Measurements from ENCODE around the gene SOWAHD. TPM values are rescaled to one million over a fixed set of nuclear protein-coding genes. Genes with fewer than 3 reads are reported as not detected.

Gene SOWAHD
- total RNA-seq, 1 experiment from 2014 or later, result not detected

GRCh38 chrX:119729408-119730201 lies 28.8 kb upstream of the SOWAHD start:
- DNase-seq (ENCODE audit: unreplicated experiment), result peak; percentile 73
- peaks cover 18% of the 10 kb centered on the region for H3K27me3 Mint-ChIP-seq (ENCODE audit: insufficient read depth, unreplicated experiment)
- intact Hi-C loops (cut with micrococcal nuclease), result loop anchor here (1.0 kb wide), 3 partner anchors 31 to 213 kb away; no protein-coding TSS in a partner anchor
- BruUV-seq (replicated peaks), result no TSS peak
- ChIA-PET CTCF (interaction anchor here (0.5 to 2.5 kb wide), 31 partner anchors 9 to 611 kb away, joined by 3 to 12 read pairs (median 4); partner anchors contain the start of gene SEPTIN6), POLR2A (interaction anchor here (0.6 kb wide), 1 partner anchor 123 kb away, joined by 4 read pairs; the partner anchor contains the start of gene NKRF)
- no peaks in the 10 kb centered on the region for H3K9me3 Mint-ChIP-seq (ENCODE audit: unreplicated experiment)
- no peaks in the 10 kb centered on the region for H3K4me1 Mint-ChIP-seq (ENCODE audit: insufficient read depth, unreplicated experiment)
- H3K4me3 Mint-ChIP-seq (ENCODE audit: unreplicated experiment), result no peak overlapping the region
- no peaks in the 10 kb centered on the region for H3K36me3 Mint-ChIP-seq (ENCODE audit: insufficient read depth, unreplicated experiment)
- no peak overlapping the region for H3K27ac Mint-ChIP-seq (ENCODE audit: low read depth, unreplicated experiment)
- peak; percentile 58 for TF ChIP-seq CTCF (IDR thresholded peaks at IDR 0.05; ENCODE audit: unreplicated experiment)

GRCh38 chrX:119734897-119735339 lies 23.5 kb upstream of the SOWAHD start:
- ChIA-PET POLR2A (interaction anchor here (0.6 to 0.7 kb wide), 2 partner anchors 26 to 142 kb away, joined by 3 to 4 read pairs; no protein-coding TSS in a partner anchor), CTCF (interaction anchor here (0.6 to 1.2 kb wide), 3 partner anchors 125 to 219 kb away, joined by 3 to 4 read pairs (median 3); no protein-coding TSS in a partner anchor)
- no peak for TF ChIP-seq CTCF (IDR thresholded peaks at IDR 0.05; ENCODE audit: unreplicated experiment)
- peak; percentile 45 for DNase-seq (ENCODE audit: unreplicated experiment)
- peaks cover 18% of the 10 kb centered on the region for H3K27me3 Mint-ChIP-seq (ENCODE audit: insufficient read depth, unreplicated experiment)
- intact Hi-C loops (cut with micrococcal nuclease), result no loop called here
- H3K4me3 Mint-ChIP-seq (ENCODE audit: unreplicated experiment), result no peak overlapping the region
- H3K9me3 Mint-ChIP-seq (ENCODE audit: unreplicated experiment), result no peaks in the 10 kb centered on the region
- no peak overlapping the region for H3K27ac Mint-ChIP-seq (ENCODE audit: low read depth, unreplicated experiment)
- BruUV-seq (replicated peaks), result no TSS peak
- H3K4me1 Mint-ChIP-seq (ENCODE audit: insufficient read depth, unreplicated experiment), result peaks cover 6% of the 10 kb centered on the region
- no peaks in the 10 kb centered on the region for H3K36me3 Mint-ChIP-seq (ENCODE audit: insufficient read depth, unreplicated experiment)

GRCh38 chrX:119735467-119735866 lies 22.9 kb upstream of the SOWAHD start:
- POLR2A ChIA-PET, result interaction anchor here (0.6 kb wide), 1 partner anchor 142 kb away, joined by 3 read pairs; no protein-coding TSS in a partner anchor
- Mint-ChIP-seq H3K9me3 (ENCODE audit: unreplicated experiment) (no peaks in the 10 kb centered on the region), H3K4me3 (ENCODE audit: unreplicated experiment) (no peak overlapping the region), H3K27ac (ENCODE audit: low read depth, unreplicated experiment) (no peak overlapping the region), H3K4me1 (ENCODE audit: insufficient read depth, unreplicated experiment) (peaks cover 6% of the 10 kb centered on the region), H3K27me3 (ENCODE audit: insufficient read depth, unreplicated experiment) (peaks cover 18% of the 10 kb centered on the region), H3K36me3 (ENCODE audit: insufficient read depth, unreplicated experiment) (no peaks in the 10 kb centered on the region)
- CTCF ChIA-PET, result interaction anchor here (0.5 to 1.2 kb wide), 5 partner anchors 29 to 219 kb away, joined by 3 to 6 read pairs (median 3); no protein-coding TSS in a partner anchor
- intact Hi-C loops (cut with micrococcal nuclease), result no loop called here
- no peak for DNase-seq (ENCODE audit: unreplicated experiment)
- no peak for TF ChIP-seq CTCF (IDR thresholded peaks at IDR 0.05; ENCODE audit: unreplicated experiment)
- BruUV-seq (replicated peaks), result no TSS peak

- BruUV-seq (replicated peaks), result no TSS peak
- intact Hi-C loops (cut with micrococcal nuclease), result no loop called here
- no peak for TF ChIP-seq CTCF (IDR thresholded peaks at IDR 0.05; ENCODE audit: unreplicated experiment)
- Mint-ChIP-seq H3K4me1 (ENCODE audit: insufficient read depth, unreplicated experiment) (peaks cover 6% of the 10 kb centered on the region), H3K36me3 (ENCODE audit: insufficient read depth, unreplicated experiment) (no peaks in the 10 kb centered on the region), H3K27me3 (ENCODE audit: insufficient read depth, unreplicated experiment) (peaks cover 11% of the 10 kb centered on the region), H3K27ac (ENCODE audit: low read depth, unreplicated experiment) (no peak overlapping the region), H3K9me3 (ENCODE audit: unreplicated experiment) (no peaks in the 10 kb centered on the region), H3K4me3 (ENCODE audit: unreplicated experiment) (no peak overlapping the region)
- POLR2A ChIA-PET, result no interaction called here
- peak; percentile 17 for DNase-seq (ENCODE audit: unreplicated experiment)
- CTCF ChIA-PET, result interaction anchor here (0.5 to 1.2 kb wide), 4 partner anchors 34 to 220 kb away, joined by 3 to 4 read pairs (median 3); no protein-coding TSS in a partner anchor
Measured at GRCh38 chrX:119736206-119736764, 22.1 kb upstream of the SOWAHD start.

Data from MCF 10A (cell line).